Frontal cortex (tissue), 4 donors: ENCODE results near the gene PPP1R12B. TPM values are rescaled to one million over a fixed set of nuclear protein-coding genes. Genes with fewer than 3 reads are reported as not detected.
"Not testable (repeated sequence)": the region's sequence is repeated elsewhere in the genome, so short reads cannot be mapped to it uniquely, and the experiment has no call there.

Experiments used
- DNase-seq, 2 donors: peaks; one replicate each; pipeline ENCODE4 v3.0.0; 2012; ENCODE audit warnings: low spot score in 2 of 2
- FAIRE-seq: peaks from 2 replicates; lab custom pipeline; 2012; peaks lifted over from hg19 to GRCh38; lab: Jason Lieb, UNC
- total RNA-seq: library from RNA; depleted of rRNA; stranded (reverse); fragments of >200 nt; gene quantifications from one replicate; pipeline ENCODE4 v1.2.3, GENCODE V29; 2014
- donor health status: control.
- donor health status: control.
- donor health status: control.

PPP1R12B gene
- total RNA-seq, 1 donor from 2014 or later, result 24.5 TPM

GRCh38 chr1:202343652-202344349 is 4.7 kb upstream of the PPP1R12B start:
- peak; percentile 37 for FAIRE-seq

GRCh38 chr1:202348005-202348508 is 442 bp upstream of the PPP1R12B start:
- DNase-seq (no peak), FAIRE-seq (peak; percentile 92)

More at GRCh38 chr1:202343652-202344349, 4.7 kb upstream of the PPP1R12B start:
- no peak for DNase-seq

GRCh38 chr1:202349206-202349928 is 868 bp downstream of the PPP1R12B start:
- no peak for DNase-seq
- FAIRE-seq, result no peak

- DNase-seq, result no peak
Observed at GRCh38 chr1:202351725-202352124, 3.2 kb downstream of the PPP1R12B start.

GRCh38 chr1:202352583-202353197 is 4.2 kb downstream of the PPP1R12B start:
- FAIRE-seq, DNase-seq: not testable (repeated sequence)

More at GRCh38 chr1:202351725-202352124, 3.2 kb downstream of the PPP1R12B start:
- FAIRE-seq, result no peak

GRCh38 chr1:202355944-202356553 is 7.5 kb downstream of the PPP1R12B start:
- no peak for DNase-seq

GRCh38 chr1:202357506-202357905 is 9.0 kb downstream of the PPP1R12B start:
- FAIRE-seq, result no peak
- no peak for DNase-seq

More at GRCh38 chr1:202355944-202356553, 7.5 kb downstream of the PPP1R12B start:
- no peak for FAIRE-seq

GRCh38 chr1:202361224-202361623 is 12.7 kb downstream of the PPP1R12B start:
- no peak for DNase-seq
- no peak for FAIRE-seq

- no peak for DNase-seq
- no peak for FAIRE-seq
Observed at GRCh38 chr1:202361701-202362100, 13.2 kb downstream of the PPP1R12B start.

- FAIRE-seq (no peak), DNase-seq (no peak)
Observed at GRCh38 chr1:202362212-202362611, 13.7 kb downstream of the PPP1R12B start.

GRCh38 chr1:202365092-202365815 is 16.8 kb downstream of the PPP1R12B start:
- FAIRE-seq (no peak), DNase-seq (no peak)

- no peak for FAIRE-seq
- DNase-seq, result no peak
Observed at GRCh38 chr1:202367271-202367670, 18.8 kb downstream of the PPP1R12B start.

- not testable (repeated sequence) for DNase-seq, FAIRE-seq
Observed at GRCh38 chr1:202370906-202371305, 22.4 kb downstream of the PPP1R12B start.

GRCh38 chr1:202374099-202374498 is 25.6 kb downstream of the PPP1R12B start:
- no peak for DNase-seq
- no peak for FAIRE-seq

- not testable (repeated sequence) for DNase-seq, FAIRE-seq
Observed at GRCh38 chr1:202375175-202375574, 26.7 kb downstream of the PPP1R12B start.

GRCh38 chr1:202376247-202376646 is 27.7 kb downstream of the PPP1R12B start:
- peak; percentile 6 for FAIRE-seq
- DNase-seq, result no peak

GRCh38 chr1:202379884-202380529 is 31.5 kb downstream of the PPP1R12B start:
- not testable (repeated sequence) for DNase-seq, FAIRE-seq

- not testable (repeated sequence) for DNase-seq, FAIRE-seq
Observed at GRCh38 chr1:202380535-202380934, 32.0 kb downstream of the PPP1R12B start.

GRCh38 chr1:202381867-202382266 is 33.4 kb downstream of the PPP1R12B start:
- FAIRE-seq, DNase-seq: not testable (repeated sequence)
